ENCODE measurements around the gene ATP2A1.
"Not testable (repeated sequence)": the region's sequence is repeated elsewhere in the genome, so short reads cannot be mapped to it uniquely, and the experiment has no call there.

Gene ATP2A1

GRCh38 chr16:28863929-28864793 lies 14.1 kb upstream of the ATP2A1 start:
- DNase-seq, result no peak

- no peak for DNase-seq
These were observed 13.1 kb upstream of the ATP2A1 start for GRCh38 chr16:28865001-28865688.

- DNase-seq, result no peak
These were observed 12.4 kb upstream of the ATP2A1 start for GRCh38 chr16:28865722-28866453.

GRCh38 chr16:28866454-28866804 lies 11.9 kb upstream of the ATP2A1 start:
- no peak for DNase-seq

- DNase-seq, result no peak
These were observed 11.0 kb upstream of the ATP2A1 start for GRCh38 chr16:28867241-28867640.

- DNase-seq, result not testable (repeated sequence)
These were observed 10.6 kb upstream of the ATP2A1 start for GRCh38 chr16:28867646-28868045.

- no peak for DNase-seq
These were observed 9.1 kb upstream of the ATP2A1 start for GRCh38 chr16:28869201-28869600.

GRCh38 chr16:28872952-28873351 lies 5.3 kb upstream of the ATP2A1 start:
- no peak for DNase-seq

- no peak for DNase-seq
These were observed 4.6 kb upstream of the ATP2A1 start for GRCh38 chr16:28873543-28874201.

GRCh38 chr16:28874406-28874805 lies 3.9 kb upstream of the ATP2A1 start:
- no peak for DNase-seq

GRCh38 chr16:28875134-28876018 lies 2.9 kb upstream of the ATP2A1 start:
- no peak for DNase-seq

GRCh38 chr16:28876019-28876659 lies 2.1 kb upstream of the ATP2A1 start:
- DNase-seq, result no peak

- no peak for DNase-seq
These were observed 1.2 kb upstream of the ATP2A1 start for GRCh38 chr16:28876973-28877654.

GRCh38 chr16:28877655-28878000 lies 660 bp upstream of the ATP2A1 start:
- no peak for DNase-seq

- no peak for DNase-seq
These were observed 1.1 kb downstream of the ATP2A1 start for GRCh38 chr16:28879261-28879840.

GRCh38 chr16:28879841-28880588 lies 1.7 kb downstream of the ATP2A1 start:
- peak in 1 of 2 experiments; percentile 12 for DNase-seq

- no peak for DNase-seq
These were observed 2.3 kb downstream of the ATP2A1 start for GRCh38 chr16:28880589-28880915.

- DNase-seq, result no peak
These were observed 2.7 kb downstream of the ATP2A1 start for GRCh38 chr16:28880955-28881354.

- not testable (repeated sequence) for DNase-seq
These were observed 3.3 kb downstream of the ATP2A1 start for GRCh38 chr16:28881565-28881964.

All from cerebellar nuclear complex (tissue), 1 donor.